Measurements from ENCODE around the gene NIBAN1. TPM values are rescaled to one million over a fixed set of nuclear protein-coding genes. Genes with fewer than 3 reads are reported as not detected.

The NIBAN1 gene
- 1 to 10 TPM in 5 of 6 experiments, under 1 TPM in 1; 0.68 to 4.6 (median 1.9) TPM for total RNA-seq
- long read RNA-seq, full-length matches to known transcripts, result 1 of 2 reads
- long read RNA-seq, partial matches to known transcripts, result 0 of 2 reads
- long read RNA-seq, other reads (novel, unspliced or antisense), result 1 of 2 reads

GRCh38 chr1:184974056-184974836, at the start of gene NIBAN1:
TSS of gene NIBAN1 (minus strand) at chr1:184974508. CDS start at chr1:184974356, 152 bp downstream.
- ATAC-seq, result peak; percentile 46 to 68 (median 63)
- Histone ChIP-seq H3K4me1 (no peaks in the 10 kb centered on the region), H3K27ac (peak within 1 kb of the TSS in 2 of 3 donors; percentile 30 to 55), H3K36me3 (no peaks in the 10 kb centered on the region), H3K4me3 (peak within 1 kb of the TSS; percentile 38 to 54 (median 45)), H3K9me3 (no peaks in the 10 kb centered on the region), H3K27me3 (no peaks in the 10 kb centered on the region)
- 4% methylated on average over 6 of the region's 70 CpGs for WGBS (ENCODE audit: insufficient coverage, low coverage, low lambda C conversion rate, missing lambda C conversion rate)
- TF ChIP-seq CTCF (IDR thresholded peaks at IDR 0.05) (no peak), POLR2A (IDR thresholded peaks at IDR 0.05) (no peak)
- DNase-seq, result peak; percentile 53 to 70 (median 54)
- intact Hi-C loops (cut with DNase I), result no loop called here

- H3K9me3 ChIP-seq, result no peaks in the 10 kb centered on the region
- no peak for DNase-seq
- H3K27ac ChIP-seq, result no peak overlapping the region
- no peaks in the 10 kb centered on the region for H3K27me3 ChIP-seq
- intact Hi-C loops (cut with DNase I), result no loop called here
- no peak overlapping the region for H3K4me3 ChIP-seq
- TF ChIP-seq POLR2A (IDR thresholded peaks at IDR 0.05) (no peak), CTCF (IDR thresholded peaks at IDR 0.05) (no peak)
- no peaks in the 10 kb centered on the region for H3K4me1 ChIP-seq
- 66% methylated on average over 3 of the region's 3 CpGs for WGBS (ENCODE audit: insufficient coverage, low coverage, low lambda C conversion rate, missing lambda C conversion rate)
- ATAC-seq, result no peak
- no peaks in the 10 kb centered on the region for H3K36me3 ChIP-seq
These were observed 43.7 kb upstream of the NIBAN1 start for GRCh38 chr1:185017966-185018365.

- no peaks in the 10 kb centered on the region for H3K4me1 ChIP-seq
- no peak overlapping the region for H3K4me3 ChIP-seq
- WGBS (ENCODE audit: insufficient coverage, low coverage, low lambda C conversion rate, missing lambda C conversion rate), result 58% methylated on average over 2 of the region's 2 CpGs
- no peaks in the 10 kb centered on the region for H3K36me3 ChIP-seq
- ATAC-seq (peak in 1 of 4 donors; percentile 17), DNase-seq (no peak)
- H3K9me3 ChIP-seq, result no peaks in the 10 kb centered on the region
- no peak for TF ChIP-seq CTCF (IDR thresholded peaks at IDR 0.05)
- TF ChIP-seq POLR2A (IDR thresholded peaks at IDR 0.05), result no peak
- H3K27me3 ChIP-seq, result no peaks in the 10 kb centered on the region
- H3K27ac ChIP-seq, result no peak overlapping the region
- intact Hi-C loops (cut with DNase I), result no loop called here
These were observed 43.0 kb upstream of the NIBAN1 start for GRCh38 chr1:185017338-185017737.

GRCh38 chr1:185016880-185017279, 42.6 kb upstream of the NIBAN1 start:
- WGBS (ENCODE audit: insufficient coverage, low coverage, low lambda C conversion rate, missing lambda C conversion rate), result 50% methylated on average over 1 of the region's 2 CpGs
- Histone ChIP-seq H3K36me3 (no peaks in the 10 kb centered on the region), H3K4me3 (no peak overlapping the region), H3K27me3 (no peaks in the 10 kb centered on the region), H3K4me1 (no peaks in the 10 kb centered on the region), H3K27ac (no peak overlapping the region), H3K9me3 (no peaks in the 10 kb centered on the region)
- no peak for TF ChIP-seq CTCF (IDR thresholded peaks at IDR 0.05)
- TF ChIP-seq POLR2A (IDR thresholded peaks at IDR 0.05), result no peak
- no peak for DNase-seq
- intact Hi-C loops (cut with DNase I), result no loop called here
- no peak for ATAC-seq

Measured in right lobe of liver (tissue), 6 donors.